ENCODE results near the gene IGFBP3.

IGFBP3 gene

GRCh38 chr7:45909561-45909960 lies 11.5 kb downstream of the IGFBP3 start:
- TF ChIP-seq CTCF (IDR thresholded peaks at IDR 0.05) = no peak
- H3K27ac ChIP-seq = no peak overlapping the region
- no peak overlapping the region for H3K4me3 ChIP-seq
- no peak for DNase-seq (ENCODE audit: low spot score)

GRCh38 chr7:45902820-45903219 lies 18.3 kb downstream of the IGFBP3 start:
- no peak for TF ChIP-seq CTCF (IDR thresholded peaks at IDR 0.05)
- DNase-seq (ENCODE audit: low spot score) = no peak
- H3K4me3 ChIP-seq = no peak overlapping the region
- H3K27ac ChIP-seq = no peak overlapping the region

- Histone ChIP-seq H3K4me3 (no peak overlapping the region), H3K27ac (no peak overlapping the region)
- TF ChIP-seq CTCF (IDR thresholded peaks at IDR 0.05) = no peak
- DNase-seq (ENCODE audit: low spot score) = no peak
Measured at GRCh38 chr7:45901566-45901965, 19.5 kb downstream of the IGFBP3 start.

GRCh38 chr7:45898222-45898621 lies 22.9 kb downstream of the IGFBP3 start:
- no peak overlapping the region for H3K27ac ChIP-seq
- DNase-seq (ENCODE audit: low spot score) = no peak
- no peak overlapping the region for H3K4me3 ChIP-seq
- no peak for TF ChIP-seq CTCF (IDR thresholded peaks at IDR 0.05)

GRCh38 chr7:45897042-45897690 lies 23.9 kb downstream of the IGFBP3 start:
- no peak for TF ChIP-seq CTCF (IDR thresholded peaks at IDR 0.05)
- no peak overlapping the region for H3K27ac ChIP-seq
- H3K4me3 ChIP-seq = no peak overlapping the region
- no peak for DNase-seq (ENCODE audit: low spot score)

GRCh38 chr7:45894665-45895062 lies 26.4 kb downstream of the IGFBP3 start:
- Histone ChIP-seq H3K27ac (no peak overlapping the region), H3K4me3 (no peak overlapping the region)
- peak; percentile 21 for DNase-seq (ENCODE audit: low spot score)
- no peak for TF ChIP-seq CTCF (IDR thresholded peaks at IDR 0.05)

GRCh38 chr7:45893996-45894664 lies 26.9 kb downstream of the IGFBP3 start:
- TF ChIP-seq CTCF (IDR thresholded peaks at IDR 0.05) = no peak
- peak; percentile 68 for DNase-seq (ENCODE audit: low spot score)
- H3K4me3 ChIP-seq = no peak overlapping the region
- H3K27ac ChIP-seq = no peak overlapping the region
